Measurements from ENCODE around the gene NRIP2.
"Not testable (repeated sequence)": the region's sequence is repeated elsewhere in the genome, so short reads cannot be mapped to it uniquely, and the experiment has no call there.

The NRIP2 gene

GRCh38 chr12:2834581-2835491 is at the start of gene NRIP2:
TSS of gene NRIP2 (minus strand) at chr12:2835035. CDS start at chr12:2834983, 52 bp downstream.
- DNase-seq = no peak

- no peak for DNase-seq
These were observed 45.0 kb upstream of the NRIP2 start for GRCh38 chr12:2879853-2880252.

- peak in 1 of 2 donors; percentile 13 for DNase-seq
These were observed 43.3 kb upstream of the NRIP2 start for GRCh38 chr12:2877953-2878732.

GRCh38 chr12:2877047-2877952 is 42.5 kb upstream of the NRIP2 start, which contains the start of the genes FOXM1 and RHNO1:
TSS of gene FOXM1 (minus strand) at chr12:2877174. CDS start at chr12:2874478, 2,696 bp downstream.
TSS of gene RHNO1 (plus strand) at chr12:2877223. CDS start at chr12:2885367, 8,144 bp downstream.
- peak; percentile 86 to 90 for DNase-seq

GRCh38 chr12:2876431-2877046 is 41.7 kb upstream of the NRIP2 start:
- peak in 1 of 2 donors; percentile 16 for DNase-seq

- DNase-seq = not testable (repeated sequence)
These were observed 34.3 kb upstream of the NRIP2 start for GRCh38 chr12:2868986-2869632.

- DNase-seq = no peak
These were observed 29.4 kb upstream of the NRIP2 start for GRCh38 chr12:2864198-2864597.

GRCh38 chr12:2863402-2863801 is 28.6 kb upstream of the NRIP2 start:
- DNase-seq = not testable (repeated sequence)

- no peak for DNase-seq
These were observed 28.0 kb upstream of the NRIP2 start for GRCh38 chr12:2862876-2863275.

GRCh38 chr12:2860170-2860569 is 25.3 kb upstream of the NRIP2 start:
- no peak for DNase-seq

- DNase-seq = no peak
These were observed 24.1 kb upstream of the NRIP2 start for GRCh38 chr12:2858944-2859421.

- no peak for DNase-seq
These were observed 23.5 kb upstream of the NRIP2 start for GRCh38 chr12:2858334-2858733.

GRCh38 chr12:2857576-2857975 is 22.7 kb upstream of the NRIP2 start:
- DNase-seq = no peak

GRCh38 chr12:2857021-2857431 is 22.2 kb upstream of the NRIP2 start, which contains the start of gene TEX52:
TSS of gene TEX52 (minus strand) at chr12:2857039. CDS start at chr12:2857026, 13 bp downstream.
- no peak for DNase-seq

GRCh38 chr12:2856051-2856450 is 21.2 kb upstream of the NRIP2 start:
- DNase-seq = no peak

GRCh38 chr12:2855546-2855945 is 20.7 kb upstream of the NRIP2 start:
- DNase-seq = no peak

- DNase-seq = no peak
These were observed 20.0 kb upstream of the NRIP2 start for GRCh38 chr12:2854669-2855453.

- peak; percentile 25 to 27 for DNase-seq
These were observed 18.8 kb upstream of the NRIP2 start for GRCh38 chr12:2853626-2854025.

- no peak for DNase-seq
These were observed 17.1 kb upstream of the NRIP2 start for GRCh38 chr12:2851931-2852330.

GRCh38 chr12:2845280-2845679 is 10.4 kb upstream of the NRIP2 start:
- no peak for DNase-seq
